ENCODE measurements around the gene SPACA6. TPM values are rescaled to one million over a fixed set of nuclear protein-coding genes. Genes with fewer than 3 reads are reported as not detected.

Gene SPACA6
- total RNA-seq, 1 donor from 2014 or later = 11.8 TPM

- DNase-seq = no peak
- H3K4me3 ChIP-seq = no peak overlapping the region
- H3K9me3 ChIP-seq (replicated peaks) = no peaks in the 10 kb centered on the region
- no peak overlapping the region for H3K27ac ChIP-seq (replicated peaks)
- H3K4me1 ChIP-seq = no peaks in the 10 kb centered on the region
- H3K36me3 ChIP-seq = no peaks in the 10 kb centered on the region
- TF ChIP-seq CTCF (IDR thresholded peaks at IDR 0.05; ENCODE audit: borderline replicate concordance) = no peak
- peaks cover 67% of the 10 kb centered on the region for H3K27me3 ChIP-seq (ENCODE audit: low read depth)
- intact Hi-C loops (cut with micrococcal nuclease) = no loop called here
Measured at GRCh38 chr19:51739466-51740213, 46.5 kb downstream of the SPACA6 start.

- peaks cover 64% of the 10 kb centered on the region for H3K27me3 ChIP-seq (ENCODE audit: low read depth)
- H3K36me3 ChIP-seq = no peaks in the 10 kb centered on the region
- no peaks in the 10 kb centered on the region for H3K4me1 ChIP-seq
- no peak for TF ChIP-seq CTCF (IDR thresholded peaks at IDR 0.05; ENCODE audit: borderline replicate concordance)
- H3K4me3 ChIP-seq = no peak overlapping the region
- no peak overlapping the region for H3K27ac ChIP-seq (replicated peaks)
- no peak for DNase-seq
- H3K9me3 ChIP-seq (replicated peaks) = no peaks in the 10 kb centered on the region
- intact Hi-C loops (cut with micrococcal nuclease) = no loop called here
Measured at GRCh38 chr19:51740356-51740755, 47.2 kb downstream of the SPACA6 start.

GRCh38 chr19:51742789-51743188 is 49.7 kb downstream of the SPACA6 start:
- H3K4me1 ChIP-seq = no peaks in the 10 kb centered on the region
- no peak overlapping the region for H3K4me3 ChIP-seq
- no peaks in the 10 kb centered on the region for H3K36me3 ChIP-seq
- no peak for DNase-seq
- intact Hi-C loops (cut with micrococcal nuclease) = no loop called here
- no peaks in the 10 kb centered on the region for H3K9me3 ChIP-seq (replicated peaks)
- no peak overlapping the region for H3K27ac ChIP-seq (replicated peaks)
- no peak for TF ChIP-seq CTCF (IDR thresholded peaks at IDR 0.05; ENCODE audit: borderline replicate concordance)
- H3K27me3 ChIP-seq (ENCODE audit: low read depth) = peaks cover 61% of the 10 kb centered on the region

GRCh38 chr19:51743405-51743804 is 50.3 kb downstream of the SPACA6 start:
- TF ChIP-seq CTCF (IDR thresholded peaks at IDR 0.05; ENCODE audit: borderline replicate concordance) = no peak
- Histone ChIP-seq H3K4me3 (no peak overlapping the region), H3K27me3 (ENCODE audit: low read depth) (peaks cover 62% of the 10 kb centered on the region), H3K36me3 (no peaks in the 10 kb centered on the region), H3K4me1 (no peaks in the 10 kb centered on the region), H3K27ac (replicated peaks) (no peak overlapping the region), H3K9me3 (replicated peaks) (no peaks in the 10 kb centered on the region)
- intact Hi-C loops (cut with micrococcal nuclease) = no loop called here
- no peak for DNase-seq

GRCh38 chr19:51746731-51747130 is 53.6 kb downstream of the SPACA6 start:
- DNase-seq = no peak
- Histone ChIP-seq H3K27me3 (ENCODE audit: low read depth) (peaks cover 45% of the 10 kb centered on the region), H3K9me3 (replicated peaks) (no peaks in the 10 kb centered on the region), H3K4me3 (no peak overlapping the region), H3K4me1 (no peaks in the 10 kb centered on the region), H3K27ac (replicated peaks) (no peak overlapping the region), H3K36me3 (no peaks in the 10 kb centered on the region)
- intact Hi-C loops (cut with micrococcal nuclease) = no loop called here
- TF ChIP-seq CTCF (IDR thresholded peaks at IDR 0.05; ENCODE audit: borderline replicate concordance) = no peak
